SKM-1 treated with dmso at 0.1 percent for 144 hours (cell line): ENCODE measurements around the gene VTCN1.
"Not testable (repeated sequence)": the region's sequence is repeated elsewhere in the genome, so short reads cannot be mapped to it uniquely, and the experiment has no call there.

Experiments
- DNase-seq: peaks from one replicate; lab custom pipeline; 2025; ENCODE audit not compliant: unreplicated experiment; lab: John Stamatoyannopoulos, UW

VTCN1 gene

GRCh38 chr1:117128323-117129079 is 82.2 kb downstream of the VTCN1 start:
- peak; percentile 38 for DNase-seq

DNA sequence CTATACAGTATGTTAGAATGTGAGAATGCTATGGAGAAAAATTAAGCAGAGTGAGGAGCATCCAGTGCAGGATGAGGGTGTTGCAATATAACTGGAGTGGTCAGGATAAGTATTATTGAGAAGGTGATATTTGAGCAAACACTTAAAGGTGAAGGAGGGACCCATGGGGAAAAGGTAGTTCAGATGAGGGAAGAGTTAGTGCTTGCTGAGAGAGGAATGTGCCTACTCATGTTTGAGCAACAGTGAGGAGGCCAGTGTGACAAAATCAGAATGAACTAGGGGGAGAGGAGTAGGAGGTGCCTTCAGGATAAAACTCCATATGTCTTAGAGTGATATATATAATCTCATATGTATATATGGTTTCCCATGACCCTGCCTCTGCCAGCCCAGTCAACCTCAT is 82.9 kb downstream of the VTCN1 start:
- no peak for DNase-seq

DNA sequence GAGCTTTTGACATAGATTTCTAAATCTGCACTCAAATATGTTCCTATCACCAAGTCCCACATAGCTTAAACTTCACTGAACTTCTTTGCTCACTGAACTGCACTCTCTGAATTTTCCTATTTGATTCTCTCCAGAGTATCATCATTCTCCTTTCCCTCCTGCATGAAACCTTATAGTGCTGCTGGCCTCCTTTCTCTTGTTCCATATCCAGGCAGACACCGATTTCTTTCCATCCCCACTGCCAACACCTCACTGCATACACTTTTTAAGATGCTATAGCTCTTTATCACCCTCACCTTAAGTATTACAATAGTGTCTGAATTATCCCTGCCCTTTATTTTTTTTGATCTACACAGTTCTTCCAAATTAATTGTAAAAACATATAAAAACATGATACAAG is 86.1 kb downstream of the VTCN1 start:
- no peak for DNase-seq

GRCh38 chr1:117123274-117123673 is 87.5 kb downstream of the VTCN1 start:
- DNase-seq, result no peak

DNA sequence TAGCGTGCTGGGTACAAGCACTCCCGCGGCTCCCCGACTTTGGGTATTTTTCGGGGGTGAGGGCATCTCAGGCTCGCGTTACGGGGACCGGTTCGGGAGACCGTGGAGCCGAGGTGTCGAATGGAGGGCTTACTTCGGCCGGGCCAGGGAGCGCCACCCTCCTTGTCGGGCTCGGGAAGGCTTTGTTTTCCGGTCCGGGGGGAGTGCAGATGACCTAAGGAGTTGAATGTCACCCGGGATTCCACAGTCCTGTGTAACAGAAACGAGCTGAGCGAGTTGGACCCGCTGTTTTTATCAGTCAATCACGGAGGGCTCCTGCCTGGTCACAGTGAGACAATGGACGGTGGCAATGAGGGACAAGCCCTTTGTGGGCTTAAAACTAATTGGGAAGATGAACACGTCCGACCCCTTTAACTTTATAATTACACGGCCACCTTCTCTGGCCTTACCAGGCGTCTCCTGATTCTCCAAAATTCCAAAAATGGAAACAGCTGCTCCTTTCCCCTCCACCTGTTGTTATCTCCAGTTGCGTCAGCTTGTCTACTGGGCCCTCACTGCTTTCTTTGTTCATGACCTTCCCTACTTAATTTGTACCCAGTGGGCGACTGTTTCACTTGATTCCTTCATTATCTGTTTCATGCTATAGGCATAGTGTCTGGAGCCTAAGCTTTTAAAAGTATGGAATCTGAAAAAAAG is 88.2 kb downstream of the VTCN1 start:
- no peak for DNase-seq

- DNase-seq, result peak; percentile 92
These were observed 89.0 kb downstream of the VTCN1 start, which contains the start of gene TRIM45 for GRCh38 chr1:117121589-117122329. Gene TRIM45 (minus strand): TSS chr1:117121749. CDS start chr1:117121201, 548 bp downstream.

GRCh38 chr1:117120774-117121588 is 89.7 kb downstream of the VTCN1 start:
- DNase-seq, result no peak

- not testable (repeated sequence) for DNase-seq
These were observed 91.6 kb downstream of the VTCN1 start for GRCh38 chr1:117119144-117119543.

DNA sequence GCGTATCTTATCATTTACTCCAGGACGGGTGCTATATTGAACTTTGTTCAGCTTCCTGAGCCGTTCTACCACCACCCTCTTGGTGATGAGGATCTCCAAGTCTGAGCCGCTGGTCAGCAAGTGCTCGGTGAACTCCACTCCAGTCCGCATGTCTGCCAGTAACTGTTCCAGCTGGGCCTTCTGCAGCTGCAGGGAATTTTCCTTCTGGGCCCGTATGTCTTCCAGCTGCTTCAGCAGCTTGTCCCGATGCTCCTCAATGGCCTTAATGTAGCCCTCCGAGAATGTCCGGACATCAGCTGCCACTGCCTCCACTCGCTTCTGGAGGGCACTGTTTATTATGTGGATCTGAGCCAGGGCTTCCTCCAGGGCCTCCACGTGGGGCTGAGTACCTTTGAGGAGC is 92.6 kb downstream of the VTCN1 start:
- no peak for DNase-seq

GRCh38 chr1:117117697-117118096 is 93.0 kb downstream of the VTCN1 start:
- DNase-seq, result no peak

- no peak for DNase-seq
These were observed 94.0 kb downstream of the VTCN1 start for GRCh38 chr1:117116784-117117130.

- no peak for DNase-seq
These were observed 94.5 kb downstream of the VTCN1 start for GRCh38 chr1:117116090-117116783.

DNA sequence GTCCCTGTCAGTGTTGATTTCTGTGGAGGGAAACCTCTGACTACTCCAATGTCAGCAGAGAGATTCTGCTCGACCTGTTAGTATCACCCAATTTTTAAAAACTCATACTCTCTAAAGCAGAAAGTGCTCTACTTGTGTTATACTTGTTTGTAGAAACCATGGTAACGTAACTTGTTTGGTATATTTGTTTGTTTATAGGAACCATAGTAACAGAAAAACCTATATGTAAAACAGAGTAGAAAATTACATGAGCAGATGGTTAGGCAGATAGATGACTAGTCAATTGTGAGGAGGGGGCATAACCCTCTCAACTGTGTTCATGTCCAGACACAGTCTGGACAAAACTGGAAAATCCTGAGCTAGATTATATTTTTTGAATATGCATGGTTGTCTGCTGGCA is 95.8 kb downstream of the VTCN1 start:
- DNase-seq, result no peak

DNA sequence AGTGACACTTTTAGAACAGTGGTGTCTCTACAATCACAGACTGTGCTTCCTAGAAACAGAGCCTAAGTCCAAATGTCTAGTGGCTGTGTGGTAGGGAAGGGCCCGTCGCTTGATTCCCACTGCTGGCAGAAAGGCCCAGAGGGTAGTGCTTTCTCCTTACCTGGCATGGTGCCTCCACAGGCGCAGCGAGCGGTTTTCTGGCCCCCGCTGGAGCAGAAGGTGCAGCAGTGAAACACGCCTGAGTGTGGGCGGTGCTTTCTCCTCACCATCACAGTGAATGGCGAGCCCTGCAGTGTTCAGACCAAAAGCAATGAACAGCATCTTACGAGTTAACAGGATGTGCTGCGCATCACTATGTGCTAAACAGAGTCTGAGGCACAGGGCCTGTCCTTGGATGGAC is 97.5 kb downstream of the VTCN1 start:
- no peak for DNase-seq

DNA sequence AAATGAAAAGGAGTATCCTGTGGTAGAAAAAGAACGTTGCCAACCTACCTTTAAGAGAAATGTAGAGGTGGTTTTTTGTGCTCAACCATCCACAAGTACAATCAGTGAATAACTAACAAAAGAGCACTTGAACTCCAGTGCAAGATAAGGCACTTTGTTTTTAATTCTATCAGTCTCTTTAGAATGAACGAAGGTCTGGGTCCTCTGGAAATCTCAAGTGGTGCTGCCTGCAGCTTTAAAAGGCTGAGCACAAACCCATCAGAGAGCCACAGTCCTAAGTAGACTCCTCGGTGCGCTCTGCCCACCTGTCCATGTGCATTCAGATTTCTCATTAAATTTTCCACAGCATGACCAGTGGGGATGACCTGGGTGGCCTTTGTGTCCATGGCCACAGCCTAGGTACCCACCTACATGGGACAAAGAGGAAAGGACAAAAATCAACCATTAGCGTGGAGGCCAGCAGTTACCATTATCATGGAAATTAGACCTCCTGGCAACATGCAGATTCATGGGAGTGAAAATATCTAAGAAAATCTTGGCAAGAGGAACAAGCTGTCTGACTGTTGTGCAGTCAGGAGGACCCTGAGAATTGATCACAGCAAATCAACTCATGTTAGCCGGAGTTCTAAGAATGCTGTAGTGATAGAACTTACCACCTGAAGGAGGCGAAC is 98.5 kb downstream of the VTCN1 start:
- DNase-seq, result no peak

GRCh38 chr1:117110774-117111173 is 100.0 kb downstream of the VTCN1 start:
- no peak for DNase-seq

DNA sequence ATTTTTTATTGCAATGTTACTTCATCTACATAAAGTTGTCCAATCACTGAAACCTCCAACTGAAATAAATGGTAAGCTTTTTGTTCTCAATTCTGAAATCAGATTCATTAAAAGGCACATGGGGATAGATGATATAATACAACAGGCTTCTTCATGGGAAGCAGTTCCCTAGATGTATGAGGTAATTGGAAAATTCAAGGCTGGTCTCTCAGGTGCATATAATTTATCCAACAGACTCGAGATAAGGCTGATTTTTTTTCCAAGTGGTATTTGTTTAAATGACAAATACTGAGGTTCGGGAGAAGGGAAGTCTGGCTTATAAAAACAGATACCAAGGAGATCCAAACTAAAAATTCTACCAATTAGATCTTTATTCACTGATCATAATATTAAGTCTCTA is 103.4 kb downstream of the VTCN1 start:
- no peak for DNase-seq

DNA sequence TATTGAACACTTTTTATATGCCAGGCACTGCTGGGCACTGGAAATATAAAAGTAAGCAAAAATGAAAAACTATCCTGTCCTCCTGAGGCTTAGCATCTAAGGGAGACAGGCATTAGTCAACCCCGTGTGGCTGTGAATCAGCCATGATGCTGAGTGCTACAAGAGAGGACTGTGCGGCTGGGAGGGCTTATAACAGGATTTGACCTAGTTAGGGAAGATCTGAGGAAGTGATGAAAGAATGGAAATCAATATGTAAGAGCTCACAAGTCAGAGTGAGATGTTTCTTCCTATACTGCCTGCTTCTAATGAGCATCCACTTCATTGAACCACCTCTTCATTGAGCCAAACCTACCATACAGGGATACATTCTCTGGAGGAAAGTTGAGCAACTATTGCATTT is 104.2 kb downstream of the VTCN1 start:
- DNase-seq, result no peak

DNA sequence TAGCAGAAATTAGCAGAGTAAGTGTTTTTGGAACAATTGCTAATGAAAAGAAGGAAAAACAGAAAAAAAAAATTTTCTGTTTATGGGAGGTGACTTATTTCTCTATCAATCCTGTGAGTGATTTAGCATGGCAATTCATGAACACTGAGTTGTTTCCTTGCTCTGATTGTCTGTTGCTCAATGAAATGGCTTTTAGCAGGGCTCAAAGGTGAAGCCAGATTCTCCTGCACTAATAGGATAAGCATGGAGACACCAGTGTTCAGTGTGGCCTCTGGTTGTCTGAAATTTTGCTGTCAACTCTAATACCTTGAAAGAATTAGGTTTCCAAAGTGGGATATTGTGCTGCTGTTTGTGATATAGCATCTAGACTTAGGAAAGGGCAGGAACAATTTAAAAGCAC is 105.0 kb downstream of the VTCN1 start:
- no peak for DNase-seq

GRCh38 chr1:117104986-117105385 is 105.7 kb downstream of the VTCN1 start:
- DNase-seq, result no peak
